ENCODE measurements around the gene MYBBP1A. TPM values are rescaled to one million over a fixed set of nuclear protein-coding genes. Genes with fewer than 3 reads are reported as not detected.
"Not testable (repeated sequence)": the region's sequence is repeated elsewhere in the genome, so short reads cannot be mapped to it uniquely, and the experiment has no call there.

The MYBBP1A gene, protein sequence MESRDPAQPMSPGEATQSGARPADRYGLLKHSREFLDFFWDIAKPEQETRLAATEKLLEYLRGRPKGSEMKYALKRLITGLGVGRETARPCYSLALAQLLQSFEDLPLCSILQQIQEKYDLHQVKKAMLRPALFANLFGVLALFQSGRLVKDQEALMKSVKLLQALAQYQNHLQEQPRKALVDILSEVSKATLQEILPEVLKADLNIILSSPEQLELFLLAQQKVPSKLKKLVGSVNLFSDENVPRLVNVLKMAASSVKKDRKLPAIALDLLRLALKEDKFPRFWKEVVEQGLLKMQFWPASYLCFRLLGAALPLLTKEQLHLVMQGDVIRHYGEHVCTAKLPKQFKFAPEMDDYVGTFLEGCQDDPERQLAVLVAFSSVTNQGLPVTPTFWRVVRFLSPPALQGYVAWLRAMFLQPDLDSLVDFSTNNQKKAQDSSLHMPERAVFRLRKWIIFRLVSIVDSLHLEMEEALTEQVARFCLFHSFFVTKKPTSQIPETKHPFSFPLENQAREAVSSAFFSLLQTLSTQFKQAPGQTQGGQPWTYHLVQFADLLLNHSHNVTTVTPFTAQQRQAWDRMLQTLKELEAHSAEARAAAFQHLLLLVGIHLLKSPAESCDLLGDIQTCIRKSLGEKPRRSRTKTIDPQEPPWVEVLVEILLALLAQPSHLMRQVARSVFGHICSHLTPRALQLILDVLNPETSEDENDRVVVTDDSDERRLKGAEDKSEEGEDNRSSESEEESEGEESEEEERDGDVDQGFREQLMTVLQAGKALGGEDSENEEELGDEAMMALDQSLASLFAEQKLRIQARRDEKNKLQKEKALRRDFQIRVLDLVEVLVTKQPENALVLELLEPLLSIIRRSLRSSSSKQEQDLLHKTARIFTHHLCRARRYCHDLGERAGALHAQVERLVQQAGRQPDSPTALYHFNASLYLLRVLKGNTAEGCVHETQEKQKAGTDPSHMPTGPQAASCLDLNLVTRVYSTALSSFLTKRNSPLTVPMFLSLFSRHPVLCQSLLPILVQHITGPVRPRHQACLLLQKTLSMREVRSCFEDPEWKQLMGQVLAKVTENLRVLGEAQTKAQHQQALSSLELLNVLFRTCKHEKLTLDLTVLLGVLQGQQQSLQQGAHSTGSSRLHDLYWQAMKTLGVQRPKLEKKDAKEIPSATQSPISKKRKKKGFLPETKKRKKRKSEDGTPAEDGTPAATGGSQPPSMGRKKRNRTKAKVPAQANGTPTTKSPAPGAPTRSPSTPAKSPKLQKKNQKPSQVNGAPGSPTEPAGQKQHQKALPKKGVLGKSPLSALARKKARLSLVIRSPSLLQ (N-terminal part only)
- total RNA-seq (2014; rRNA removed) (155 and 171 TPM in 2 replicates), Bru-seq, nascent RNA (percentile 71 among the genes with signal in this experiment), BruChase-seq, experiment 1, labeled RNA remaining after a 6-hour chase (percentile 83 among the genes with signal in this experiment), BruChase-seq, experiment 2, labeled RNA remaining after a 2-hour chase (percentile 78 among the genes with signal in this experiment)
- long read RNA-seq, full-length matches to known transcripts, result 23 of 64 reads
- long read RNA-seq, partial matches to known transcripts, result 24 of 64 reads
- long read RNA-seq, other reads (novel, unspliced or antisense), result 17 of 64 reads

DNA sequence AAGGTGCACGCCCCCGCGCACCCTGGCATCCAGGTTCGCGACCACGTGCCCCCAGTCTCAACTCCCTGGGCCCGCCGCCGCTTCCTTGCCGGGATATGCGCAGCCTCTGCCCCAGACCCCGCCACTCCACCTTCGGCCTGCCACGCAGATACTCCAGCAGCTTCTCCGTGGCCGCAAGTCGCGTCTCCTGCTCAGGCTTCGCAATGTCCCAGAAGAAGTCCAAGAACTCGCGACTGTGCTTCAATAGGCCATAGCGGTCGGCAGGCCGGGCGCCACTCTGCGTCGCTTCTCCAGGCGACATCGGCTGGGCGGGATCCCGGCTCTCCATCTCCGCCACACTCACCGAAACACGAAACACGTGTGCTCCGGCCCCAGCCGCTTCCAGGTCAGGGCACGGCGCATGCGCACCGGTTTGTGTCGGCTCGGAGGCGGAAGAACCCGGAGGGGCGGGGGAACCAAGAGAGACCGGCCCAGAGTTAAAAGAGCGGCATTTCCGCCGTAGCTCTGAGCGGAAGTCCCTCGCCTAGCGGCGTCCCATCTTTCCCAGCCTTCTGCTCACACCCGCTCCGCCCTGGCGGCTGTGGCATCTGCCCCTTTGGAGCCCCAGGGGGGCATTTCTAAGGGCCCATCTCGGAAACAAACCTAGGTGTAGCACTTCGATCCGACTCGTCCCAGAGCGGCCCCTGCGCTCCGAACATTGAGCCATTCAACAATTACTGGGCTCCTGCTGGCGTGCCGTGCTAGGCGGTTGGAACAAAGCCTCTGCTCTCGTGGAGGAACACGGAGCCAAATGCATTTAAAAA, at the start of gene MYBBP1A:
TSS of gene MYBBP1A (minus strand) at position 388 of the 803 bp plus-strand sequence. CDS start at position 328, 60 bp downstream.
- Histone ChIP-seq H3F3A (ENCODE audit: low read length, unreplicated experiment) (no peaks in the 10 kb centered on the region), H3K36me3 (ENCODE audit: low read depth, low read length) (peaks cover 30% of the 10 kb centered on the region; the same call in 1 of the 2 replicates), H3K27me3 (ENCODE audit: low read length) (no peaks in the 10 kb centered on the region), H3K79me2 (ENCODE audit: low read length) (peaks cover 45% of the 10 kb centered on the region), H4K20me1 (ENCODE audit: low read length) (no peaks in the 10 kb centered on the region), H3K4me2 (ENCODE audit: low read length) (peak within 1 kb of the TSS; percentile 98), H3K9me2 (replicated peaks; ENCODE audit: low read length) (no peaks in the 10 kb centered on the region), H2AFZ (ENCODE audit: low read length) (peak within 1 kb of the TSS; percentile 75), H3K4me3 (ENCODE audit: low read length) (peak within 1 kb of the TSS; percentile 98), H3K27ac (ENCODE audit: low read length) (peak within 1 kb of the TSS; percentile 51), H3K9me3 (ENCODE audit: low read length) (no peaks in the 10 kb centered on the region), H3K4me1 (ENCODE audit: insufficient read depth, low read length) (peaks cover 9% of the 10 kb centered on the region; the same call in 1 of the 2 replicates), H3K9ac (ENCODE audit: low read length) (peak within 1 kb of the TSS; percentile 99)
- ChIA-PET POLR2A (ENCODE audit: unreplicated experiment) (no interaction called here), CTCF (no interaction called here)
- intact Hi-C loops (cut with micrococcal nuclease), result no loop called here
- ATAC-seq (peak; percentile 96), DNase-seq (peak; percentile 93)
- no peak for TF ChIP-seq EZH2 (IDR thresholded peaks at IDR 0.05; ENCODE audit: low read length, unreplicated experiment)
- TF ChIP-seq, protein P1, sequence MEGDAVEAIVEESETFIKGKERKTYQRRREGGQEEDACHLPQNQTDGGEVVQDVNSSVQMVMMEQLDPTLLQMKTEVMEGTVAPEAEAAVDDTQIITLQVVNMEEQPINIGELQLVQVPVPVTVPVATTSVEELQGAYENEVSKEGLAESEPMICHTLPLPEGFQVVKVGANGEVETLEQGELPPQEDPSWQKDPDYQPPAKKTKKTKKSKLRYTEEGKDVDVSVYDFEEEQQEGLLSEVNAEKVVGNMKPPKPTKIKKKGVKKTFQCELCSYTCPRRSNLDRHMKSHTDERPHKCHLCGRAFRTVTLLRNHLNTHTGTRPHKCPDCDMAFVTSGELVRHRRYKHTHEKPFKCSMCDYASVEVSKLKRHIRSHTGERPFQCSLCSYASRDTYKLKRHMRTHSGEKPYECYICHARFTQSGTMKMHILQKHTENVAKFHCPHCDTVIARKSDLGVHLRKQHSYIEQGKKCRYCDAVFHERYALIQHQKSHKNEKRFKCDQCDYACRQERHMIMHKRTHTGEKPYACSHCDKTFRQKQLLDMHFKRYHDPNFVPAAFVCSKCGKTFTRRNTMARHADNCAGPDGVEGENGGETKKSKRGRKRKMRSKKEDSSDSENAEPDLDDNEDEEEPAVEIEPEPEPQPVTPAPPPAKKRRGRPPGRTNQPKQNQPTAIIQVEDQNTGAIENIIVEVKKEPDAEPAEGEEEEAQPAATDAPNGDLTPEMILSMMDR (conservative IDR thresholded peaks at IDR 0.05; ENCODE audit: low read depth, low read length), result no peak
- no peak for TF ChIP-seq EZH2phosphoT487 (IDR thresholded peaks at IDR 0.05; ENCODE audit: borderline replicate concordance, low read length)
- TSS peak; percentile 63 for BruUV-seq (replicated peaks)

DNA sequence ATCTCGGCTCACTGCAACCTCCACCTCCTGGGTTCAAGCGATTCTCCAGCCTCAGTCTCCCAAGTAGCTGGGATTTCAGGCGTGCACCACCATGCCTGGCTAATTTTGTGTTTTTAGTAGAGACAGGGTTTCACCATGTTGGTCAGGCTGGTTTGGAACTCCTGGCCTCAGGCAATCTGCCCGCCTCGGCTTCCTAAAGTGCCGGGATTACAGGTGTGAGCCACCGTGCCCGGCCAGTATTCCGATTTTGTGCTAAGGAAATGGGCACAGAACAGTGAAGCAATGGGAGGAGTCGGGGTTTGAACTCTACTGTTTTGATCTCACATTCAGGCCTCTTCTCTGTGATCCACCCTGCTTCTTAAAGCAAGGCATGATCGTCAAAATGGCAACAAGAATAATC, 49.6 kb upstream of the MYBBP1A start:
- BruUV-seq (replicated peaks); H3K4me2 ChIP-seq (ENCODE audit: low read length); H4K20me1 ChIP-seq (ENCODE audit: low read length); H2AFZ ChIP-seq (ENCODE audit: low read length); DNase-seq; H3K27ac ChIP-seq (ENCODE audit: low read length); ATAC-seq; H3K9me3 ChIP-seq (ENCODE audit: low read length); H3K4me1 ChIP-seq (ENCODE audit: insufficient read depth, low read length); H3K9ac ChIP-seq (ENCODE audit: low read length); H3F3A ChIP-seq (ENCODE audit: low read length, unreplicated experiment); intact Hi-C loops (cut with micrococcal nuclease); CTCF ChIA-PET; H3K9me2 ChIP-seq (replicated peaks; ENCODE audit: low read length); H3K36me3 ChIP-seq (ENCODE audit: low read depth, low read length); H3K79me2 ChIP-seq (ENCODE audit: low read length); POLR2A ChIA-PET (ENCODE audit: unreplicated experiment); H3K4me3 ChIP-seq (ENCODE audit: low read length): not testable (repeated sequence)
- H3K27me3 ChIP-seq (ENCODE audit: low read length), result peaks cover 14% of the 10 kb centered on the region; the same call in 1 of the 2 replicates
